HL-60 (cell line): Measurements from ENCODE around the gene SOX6.

Experiments used
- CTCF ChIP-seq: IDR thresholded peaks from one replicate; pipeline ENCODE4 v1.5.1; 2011; ENCODE audit warnings: low read length, control low read depth, inconsistent platforms; ENCODE audit not compliant: insufficient read depth
- REST ChIP-seq: IDR thresholded peaks from 2 replicates; pipeline ENCODE4 v1.6.1; 2012; ENCODE audit warnings: low read depth; ENCODE audit not compliant: insufficient replicate concordance

GRCh38 chr11:16404781-16405285, 48.5 kb upstream of the SOX6 start:
- TF ChIP-seq CTCF (no peak), REST (no peak)
